MCF 10A (cell line): ENCODE data around the gene POLG. TPM values are rescaled to one million over a fixed set of nuclear protein-coding genes. Genes with fewer than 3 reads are reported as not detected.

Source experiments
- BruUV-seq: library from RNA; stranded (reverse); fragments of 400-500 nt; replicated peaks from 2 replicates; lab custom pipeline; 2021; lab: Mats Ljungman, UMichigan
- CTCF ChIA-PET: fragments of 300-600 bp; sonication (Branson Sonifier 250); formaldehyde crosslinking; extraction: SDS; loops from one replicate; lab custom pipeline; 2021; ENCODE audit warnings: antibody characterized with exemption, inconsistent platforms; lab: Yijun Ruan, JAX
- POLR2A ChIA-PET: fragments of 300-600, 350-650 bp; sonication (Branson Sonifier 250); formaldehyde crosslinking; extraction: SDS; loops from one replicate; lab custom pipeline; 2020; ENCODE audit warnings: antibody characterized with exemption, inconsistent platforms; lab: Yijun Ruan, JAX
- DNase-seq: peaks from one replicate; pipeline ENCODE4 v3.0.0-alpha.2; 2018; ENCODE audit not compliant: unreplicated experiment
- H3K27ac Mint-ChIP-seq: one replicate; pipeline ENCODE4 v1.8.0; 2022; ENCODE audit warnings: mild to moderate bottlenecking, low read depth, mixed read lengths; ENCODE audit not compliant: unreplicated experiment
- H3K27me3 Mint-ChIP-seq: one replicate; pipeline ENCODE4 v1.8.0; 2022; ENCODE audit warnings: mixed read lengths; ENCODE audit not compliant: insufficient read depth, unreplicated experiment
- H3K36me3 Mint-ChIP-seq: one replicate; pipeline ENCODE4 v1.8.0; 2022; ENCODE audit warnings: mild to moderate bottlenecking, moderate library complexity, mixed read lengths; ENCODE audit not compliant: insufficient read depth, unreplicated experiment
- H3K4me1 Mint-ChIP-seq: one replicate; pipeline ENCODE4 v1.8.0; 2022; ENCODE audit warnings: mixed read lengths; ENCODE audit not compliant: insufficient read depth, unreplicated experiment
- H3K4me3 Mint-ChIP-seq: one replicate; pipeline ENCODE4 v1.8.0; 2022; ENCODE audit warnings: mild to moderate bottlenecking, moderate library complexity, mixed read lengths; ENCODE audit not compliant: unreplicated experiment
- H3K9me3 Mint-ChIP-seq: one replicate; pipeline ENCODE4 v1.8.0; 2022; ENCODE audit warnings: mixed read lengths; ENCODE audit not compliant: unreplicated experiment
- intact Hi-C: fragments of 100-400 bp; cut with micrococcal nuclease; formaldehyde crosslinking; loops from 2 replicates; pipeline ENCODE4 v1.14.1; 2022
- total RNA-seq: library from RNA; stranded (reverse); gene quantifications from 2 replicates; pipeline ENCODE4 v1.2.3, GENCODE V29; 2022
- TF ChIP-seq, protein P1 (sequence below): fragments of 200-600 bp; IDR thresholded peaks from one replicate; pipeline ENCODE4 v1.8.0; 2022; ENCODE audit warnings: antibody characterized with exemption, mild to moderate bottlenecking; ENCODE audit not compliant: unreplicated experiment

POLG gene
- total RNA-seq, 1 experiment from 2014 or later, result 62.2 TPM

- ChIA-PET CTCF (interaction anchor here (0.6 to 1.4 kb wide), 3 partner anchors 11 to 89 kb away, joined by 3 to 4 read pairs (median 3); partner anchors contain the start of gene FANCI), POLR2A (interaction anchor here (0.8 kb wide), 1 partner anchor 18 kb away, joined by 3 read pairs; no protein-coding TSS in a partner anchor)
- H3K4me1 Mint-ChIP-seq, result peaks cover 22% of the 10 kb centered on the region
- TF ChIP-seq, protein P1, sequence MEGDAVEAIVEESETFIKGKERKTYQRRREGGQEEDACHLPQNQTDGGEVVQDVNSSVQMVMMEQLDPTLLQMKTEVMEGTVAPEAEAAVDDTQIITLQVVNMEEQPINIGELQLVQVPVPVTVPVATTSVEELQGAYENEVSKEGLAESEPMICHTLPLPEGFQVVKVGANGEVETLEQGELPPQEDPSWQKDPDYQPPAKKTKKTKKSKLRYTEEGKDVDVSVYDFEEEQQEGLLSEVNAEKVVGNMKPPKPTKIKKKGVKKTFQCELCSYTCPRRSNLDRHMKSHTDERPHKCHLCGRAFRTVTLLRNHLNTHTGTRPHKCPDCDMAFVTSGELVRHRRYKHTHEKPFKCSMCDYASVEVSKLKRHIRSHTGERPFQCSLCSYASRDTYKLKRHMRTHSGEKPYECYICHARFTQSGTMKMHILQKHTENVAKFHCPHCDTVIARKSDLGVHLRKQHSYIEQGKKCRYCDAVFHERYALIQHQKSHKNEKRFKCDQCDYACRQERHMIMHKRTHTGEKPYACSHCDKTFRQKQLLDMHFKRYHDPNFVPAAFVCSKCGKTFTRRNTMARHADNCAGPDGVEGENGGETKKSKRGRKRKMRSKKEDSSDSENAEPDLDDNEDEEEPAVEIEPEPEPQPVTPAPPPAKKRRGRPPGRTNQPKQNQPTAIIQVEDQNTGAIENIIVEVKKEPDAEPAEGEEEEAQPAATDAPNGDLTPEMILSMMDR, result peak; percentile 25
- no TSS peak for BruUV-seq
- no peaks in the 10 kb centered on the region for H3K27me3 Mint-ChIP-seq
- peak; percentile 23 for DNase-seq
- intact Hi-C loops, result no loop called here
- H3K36me3 Mint-ChIP-seq, result peaks cover 61% of the 10 kb centered on the region
- no peak overlapping the region for H3K27ac Mint-ChIP-seq
- H3K9me3 Mint-ChIP-seq, result no peaks in the 10 kb centered on the region
- peak overlapping the region; percentile 17 for H3K4me3 Mint-ChIP-seq
Observed at GRCh38 chr15:89332446-89332845, 2.2 kb downstream of the POLG start.

DNA sequence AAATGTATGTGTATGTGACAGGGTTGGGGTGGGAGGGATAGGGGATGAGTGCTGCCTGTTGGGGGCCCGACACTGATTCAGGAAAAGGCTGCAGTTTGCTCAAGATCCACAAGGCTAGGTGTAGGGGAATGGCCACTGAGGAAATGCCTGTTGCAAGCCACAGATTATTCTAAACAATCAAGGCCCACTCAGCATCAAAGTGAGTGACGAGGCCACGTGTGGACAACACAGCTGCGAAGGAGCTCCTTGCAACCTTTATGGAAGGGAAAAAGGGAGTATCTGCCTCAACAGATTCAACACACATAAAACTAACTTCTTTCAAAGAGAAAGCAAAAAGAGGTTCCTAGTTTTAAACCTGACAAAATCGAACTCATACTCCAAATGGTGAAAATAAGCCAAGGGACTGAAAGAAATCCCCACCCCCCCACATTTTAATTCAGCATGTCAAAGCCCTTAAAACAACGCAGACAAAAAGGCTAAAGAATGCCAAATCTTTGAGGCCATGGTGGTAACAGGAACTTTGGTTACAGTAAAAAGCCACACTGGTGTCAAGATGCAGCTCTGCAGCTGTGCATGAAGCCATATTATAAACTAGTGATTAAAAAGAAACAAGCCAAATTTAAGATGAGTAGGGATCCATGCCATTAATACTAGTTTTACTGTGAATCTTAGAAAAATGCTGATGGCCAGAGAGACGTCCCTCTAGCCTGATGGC lies 3.6 kb downstream of the POLG start:
- intact Hi-C loops, result no loop called here
- BruUV-seq, result no TSS peak
- TF ChIP-seq, protein P1, result no peak
- DNase-seq, result no peak
- peak overlapping the region; percentile 55 for H3K27ac Mint-ChIP-seq
- H3K36me3 Mint-ChIP-seq, result peaks cover 70% of the 10 kb centered on the region
- CTCF ChIA-PET, result interaction anchor here (0.6 to 0.7 kb wide), 2 partner anchors 316 to 391 kb away, joined by 3 to 4 read pairs; no protein-coding TSS in a partner anchor
- H3K4me1 Mint-ChIP-seq, result peaks cover 22% of the 10 kb centered on the region
- POLR2A ChIA-PET, result no interaction called here
- no peaks in the 10 kb centered on the region for H3K9me3 Mint-ChIP-seq
- peak overlapping the region; percentile 28 for H3K4me3 Mint-ChIP-seq
- H3K27me3 Mint-ChIP-seq, result no peaks in the 10 kb centered on the region

GRCh38 chr15:89330119-89330518 lies 4.5 kb downstream of the POLG start:
- TF ChIP-seq, protein P1, result no peak

GRCh38 chr15:89329329-89330084 lies 5.1 kb downstream of the POLG start:
- no peaks in the 10 kb centered on the region for H3K9me3 Mint-ChIP-seq
- H3K36me3 Mint-ChIP-seq, result peaks cover 70% of the 10 kb centered on the region
- ChIA-PET CTCF (interaction anchor here (0.8 to 1.4 kb wide), 3 partner anchors 29 to 164 kb away, joined by 3 to 5 read pairs (median 3); no protein-coding TSS in a partner anchor), POLR2A (interaction anchor here (0.6 kb wide), 1 partner anchor 61 kb away, joined by 3 read pairs; no protein-coding TSS in a partner anchor)
- TF ChIP-seq, protein P1, result no peak
- H3K4me3 Mint-ChIP-seq, result no peak overlapping the region
- no peak for DNase-seq
- no peaks in the 10 kb centered on the region for H3K27me3 Mint-ChIP-seq
- intact Hi-C loops, result no loop called here
- no TSS peak for BruUV-seq
- H3K4me1 Mint-ChIP-seq, result peaks cover 22% of the 10 kb centered on the region
- H3K27ac Mint-ChIP-seq, result no peak overlapping the region

More at GRCh38 chr15:89330119-89330518, 4.5 kb downstream of the POLG start:
- Mint-ChIP-seq H3K27me3 (no peaks in the 10 kb centered on the region), H3K4me1 (peaks cover 22% of the 10 kb centered on the region), H3K36me3 (peaks cover 70% of the 10 kb centered on the region), H3K4me3 (no peak overlapping the region), H3K9me3 (no peaks in the 10 kb centered on the region), H3K27ac (peak overlapping the region; percentile 55)
- ChIA-PET CTCF (interaction anchor here (0.8 to 1.4 kb wide), 3 partner anchors 28 to 163 kb away, joined by 3 to 5 read pairs (median 3); no protein-coding TSS in a partner anchor), POLR2A (interaction anchor here (0.6 kb wide), 1 partner anchor 60 kb away, joined by 3 read pairs; no protein-coding TSS in a partner anchor)
- intact Hi-C loops, result no loop called here
- no peak for DNase-seq
- BruUV-seq, result no TSS peak
